ENCODE results near the gene CENPX.
A peak's percentile ranks its signal among the peaks of the same experiment; 100 is the strongest.

CENPX gene

GRCh38 chr17:82025401-82026107 is 2.9 kb upstream of the CENPX start:
- no peak for DNase-seq

- no peak for DNase-seq
These were observed 2.2 kb upstream of the CENPX start for GRCh38 chr17:82024859-82025258.

GRCh38 chr17:82023447-82024241 is 966 bp upstream of the CENPX start:
- DNase-seq: peak; percentile 76

- peak; percentile 82 for DNase-seq
These were observed 336 bp upstream of the CENPX start, which contains the start of gene LRRC45 for GRCh38 chr17:82022981-82023446. Gene LRRC45 (plus strand): TSS chr17:82023305. CDS start chr17:82023644, 339 bp downstream.

DNA sequence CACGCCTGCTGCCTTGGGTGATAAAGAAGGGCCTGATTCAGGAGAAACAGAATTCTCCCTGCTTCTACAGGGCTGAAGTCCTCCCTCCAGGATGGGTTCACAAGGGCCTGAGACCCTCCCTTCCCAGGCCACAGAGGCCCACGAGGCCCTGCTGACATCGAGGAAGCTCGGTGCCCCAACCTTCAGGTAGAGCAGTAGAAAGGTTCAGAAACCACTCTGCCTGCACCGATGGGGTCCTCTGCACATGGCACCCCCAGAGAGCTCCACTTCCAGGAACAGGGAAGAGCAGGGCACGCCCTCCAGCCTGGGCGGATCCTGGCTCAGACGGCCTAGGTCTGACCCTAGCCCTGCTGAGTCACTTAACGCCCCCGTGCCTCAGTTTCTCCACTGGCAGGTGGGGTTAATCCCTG is 773 bp downstream of the CENPX start:
- DNase-seq: no peak

DNA sequence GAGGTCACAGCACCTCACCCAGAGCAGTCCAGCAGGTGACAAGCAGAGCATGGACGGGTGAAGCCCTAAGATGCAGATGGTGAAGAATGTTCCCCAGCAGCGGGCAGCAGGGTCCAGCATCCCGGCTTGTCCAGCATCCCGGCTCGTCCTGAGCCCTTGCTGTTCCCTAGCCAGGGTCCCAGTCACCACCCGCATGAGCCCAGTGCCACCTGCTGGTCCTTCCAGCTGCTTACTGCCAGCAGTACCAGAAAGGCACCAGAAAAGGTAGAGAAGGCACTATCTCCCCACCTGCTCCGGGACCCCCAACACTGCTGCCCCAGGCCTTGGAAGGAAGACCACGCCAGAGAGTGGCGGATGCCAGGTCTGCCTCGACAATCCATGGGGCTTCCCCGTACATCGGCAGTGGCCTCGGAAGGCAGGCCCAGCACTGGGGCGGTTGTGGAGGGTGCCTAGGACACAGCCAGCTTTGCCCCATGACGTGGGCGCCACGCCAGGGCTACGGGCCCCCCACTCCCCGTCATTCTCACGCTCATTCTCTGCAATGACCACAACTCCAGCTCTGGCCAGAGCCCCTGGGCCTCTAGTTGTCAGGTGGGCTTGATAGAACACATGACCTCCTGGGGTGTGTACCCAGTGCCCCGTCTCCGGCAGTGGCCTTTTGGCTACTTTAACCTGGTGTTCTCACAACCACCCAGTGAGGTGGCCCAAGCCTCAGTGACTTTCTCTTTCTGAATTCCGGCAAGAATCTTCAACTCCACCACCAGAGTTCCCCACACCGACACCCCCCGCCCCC is 1.4 kb downstream of the CENPX start:
- DNase-seq: peak; percentile 65

- no peak for DNase-seq
These were observed 2.0 kb downstream of the CENPX start for GRCh38 chr17:82020572-82021106.

DNA sequence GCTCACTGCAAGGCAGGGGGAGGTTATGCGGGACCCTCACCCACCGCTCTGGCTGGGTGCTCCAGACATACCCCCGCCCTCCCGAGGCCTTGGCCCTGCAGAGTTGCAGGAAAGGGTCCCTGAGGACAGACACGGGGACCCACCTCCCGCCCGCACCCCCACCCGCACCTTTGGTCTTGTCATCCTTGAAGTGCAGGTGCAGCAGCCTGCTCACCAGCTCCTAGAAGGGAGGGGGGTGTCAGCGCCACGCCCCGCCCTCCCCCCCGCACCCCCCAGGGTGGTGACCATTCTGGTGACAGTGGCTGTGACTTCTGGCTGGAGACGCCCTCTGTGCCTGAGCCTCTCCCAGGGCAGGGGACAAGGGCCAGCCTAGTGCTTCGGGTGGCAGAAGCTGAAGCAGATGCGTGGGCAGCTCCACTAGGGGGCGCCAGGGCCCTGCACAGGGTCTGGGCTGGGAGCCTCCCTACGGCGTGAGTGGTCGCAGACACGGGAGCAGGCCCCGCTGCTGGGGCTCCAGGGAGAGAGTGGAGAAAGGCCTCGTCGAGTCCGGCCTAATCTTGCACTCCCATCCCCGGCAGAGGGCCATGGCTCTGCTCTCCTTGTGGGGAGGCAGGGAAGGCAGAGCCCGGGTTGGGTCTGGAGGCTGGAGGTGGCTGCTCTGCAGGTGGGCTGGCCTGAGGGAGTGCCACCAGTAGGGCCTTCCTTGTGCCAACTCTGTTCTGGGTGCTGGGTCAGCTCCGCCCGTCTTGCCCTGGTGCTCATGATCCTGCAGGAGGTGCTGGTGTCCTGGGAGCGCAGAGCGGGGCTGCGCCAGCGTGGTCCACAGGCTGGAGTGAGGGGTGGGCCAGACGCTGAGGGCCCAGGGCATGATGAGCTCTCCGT is 2.7 kb downstream of the CENPX start:
- DNase-seq: no peak

GRCh38 chr17:82018989-82019689 is 3.5 kb downstream of the CENPX start:
- no peak for DNase-seq

DNA sequence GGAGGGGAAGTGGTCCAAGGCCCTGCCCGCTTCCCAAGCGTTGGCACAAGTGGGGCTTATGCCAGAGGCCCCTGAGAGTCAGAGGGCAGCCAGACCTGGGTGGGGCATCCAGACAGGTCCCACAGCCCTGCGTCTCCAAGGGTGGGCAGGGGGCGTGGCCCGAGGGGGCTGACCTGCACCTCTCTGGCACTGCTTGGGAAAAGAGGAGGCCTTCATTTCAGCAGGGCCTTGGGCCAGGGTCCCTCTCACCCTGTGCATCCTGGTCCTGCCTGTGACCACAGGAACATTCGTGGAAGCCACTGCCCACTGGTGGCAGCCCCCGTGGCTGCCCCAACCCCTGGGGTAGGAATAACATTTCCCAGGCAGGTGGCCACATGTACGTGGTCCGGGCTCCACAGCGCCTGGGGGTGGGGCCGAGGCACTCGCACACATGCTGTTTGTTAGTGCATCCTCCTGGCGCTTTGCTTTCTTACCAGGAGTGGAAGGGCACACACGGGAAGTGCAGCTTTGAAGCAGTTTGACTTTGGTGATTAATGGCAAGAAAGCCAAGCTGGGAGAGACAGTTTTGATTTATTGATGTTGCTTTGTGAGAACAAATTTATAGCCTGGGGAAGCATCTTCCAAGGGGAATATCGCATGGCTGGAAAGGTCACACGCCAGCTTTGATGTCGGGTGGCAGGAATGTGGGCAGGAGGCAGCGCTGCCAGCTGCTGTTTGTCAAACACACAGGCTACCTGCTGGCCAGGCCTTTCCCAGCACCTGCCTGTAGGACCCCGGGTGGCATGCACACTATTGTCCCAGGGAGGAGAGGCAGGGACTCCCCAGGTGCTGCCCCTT is 4.3 kb downstream of the CENPX start:
- DNase-seq: peak; percentile 60

DNA sequence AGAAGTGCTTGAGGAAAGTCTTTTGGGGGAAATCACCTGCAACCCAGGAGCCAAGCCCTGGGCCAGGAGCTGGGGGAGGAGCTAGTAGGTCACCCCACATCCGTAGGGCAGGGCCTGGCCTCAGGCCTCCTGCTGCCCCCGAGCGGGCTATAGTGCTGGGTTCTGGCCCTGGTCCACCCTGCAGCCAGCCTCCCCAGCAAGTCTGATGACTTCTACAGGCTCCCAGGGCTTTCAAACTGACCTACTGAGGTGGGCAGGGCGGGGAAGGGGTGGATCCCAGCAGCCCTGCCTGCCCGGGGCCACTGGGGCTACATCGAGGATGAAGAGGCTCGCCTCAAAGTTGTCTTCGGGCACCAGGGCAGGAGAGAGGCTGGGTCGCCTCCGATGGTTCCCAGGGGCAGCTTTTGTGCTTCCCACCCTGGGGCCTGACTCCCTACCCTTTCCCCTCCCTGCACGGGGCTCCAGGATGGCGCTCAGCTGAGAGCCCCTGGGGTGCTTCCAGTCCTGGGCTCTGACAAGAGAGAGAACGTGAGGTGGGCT is 5.0 kb downstream of the CENPX start:
- DNase-seq: peak; percentile 5

- no peak for DNase-seq
These were observed 5.7 kb downstream of the CENPX start for GRCh38 chr17:82016875-82017459.

DNA sequence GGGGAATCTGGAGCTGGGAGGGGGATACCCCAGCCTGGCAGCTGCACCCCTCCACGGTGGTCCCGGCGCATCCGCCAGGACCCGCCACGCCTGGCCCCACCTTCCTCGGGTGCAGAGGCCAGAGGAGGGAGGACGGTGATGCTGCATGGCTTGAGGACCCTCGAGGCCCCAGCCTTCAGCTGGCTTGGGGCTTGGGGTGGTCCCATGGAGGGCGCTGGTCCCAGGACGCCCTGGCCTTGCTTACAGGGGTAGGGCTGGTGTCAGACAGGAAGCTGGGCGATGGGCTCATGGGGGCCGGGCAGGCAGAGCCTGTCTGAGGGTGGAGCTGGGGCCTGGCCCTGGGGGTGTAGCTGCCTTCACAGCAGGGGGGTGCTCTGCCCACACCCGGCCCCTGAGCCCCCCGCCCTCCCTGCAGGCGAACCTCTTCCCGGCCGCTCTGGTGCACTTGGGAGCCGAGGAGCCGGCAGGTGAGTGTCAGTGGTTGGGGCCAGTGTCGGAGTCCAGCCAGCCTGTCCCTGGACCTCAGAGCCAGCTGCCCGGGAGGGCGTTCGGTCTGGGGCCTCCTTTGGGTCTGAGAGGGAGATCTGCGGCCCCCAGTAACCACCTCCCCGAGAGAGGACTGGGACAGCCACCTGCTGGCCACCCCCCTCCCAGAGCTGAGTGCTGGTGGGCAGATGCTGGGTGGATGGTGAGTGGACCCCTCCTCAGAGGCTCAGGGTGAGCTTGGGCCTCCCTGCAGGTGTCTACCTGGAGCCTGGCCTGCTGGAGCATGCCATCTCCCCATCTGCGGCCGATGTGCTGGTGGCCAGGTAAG is 6.4 kb downstream of the CENPX start:
- no peak for DNase-seq

- DNase-seq: no peak
These were observed 7.2 kb downstream of the CENPX start for GRCh38 chr17:82015311-82015971.

DNA sequence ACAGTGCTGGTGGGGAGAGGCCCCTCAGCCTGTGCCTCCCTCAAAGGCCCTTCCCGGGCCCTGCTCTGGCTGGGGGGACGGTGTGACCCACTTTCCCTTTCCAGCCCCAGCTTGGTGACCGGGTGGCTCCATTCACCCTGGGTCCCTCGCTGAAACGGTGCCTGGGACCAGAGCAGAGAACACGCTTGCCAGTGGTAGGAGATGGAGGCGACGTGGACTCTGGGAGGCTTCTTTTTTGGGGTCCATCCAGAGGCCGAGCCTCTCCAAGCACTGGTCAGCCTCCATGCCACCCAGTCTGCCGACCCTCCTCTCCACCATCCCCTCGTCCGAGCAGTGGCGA is 7.7 kb downstream of the CENPX start:
- no peak for DNase-seq

GRCh38 chr17:82014432-82014831 is 8.2 kb downstream of the CENPX start:
- DNase-seq: no peak

GRCh38 chr17:82013772-82014321 is 8.8 kb downstream of the CENPX start:
- no peak for DNase-seq

Measured in right kidney (tissue), 1 donor.